HG03575 (cell line): ENCODE measurements around the gene STON2.
"Not testable (repeated sequence)": the region's sequence is repeated elsewhere in the genome, so short reads cannot be mapped to it uniquely, and the experiment has no call there.

Experiments
- ATAC-seq: cut with Tn5 transposase; IDR thresholded peaks from one replicate; pipeline ENCODE4 v1.9.1; 2021; ENCODE audit not compliant: unreplicated experiment, insufficient number of reproducible peaks, low FRiP score; ENCODE audit errors: extremely low read depth

The STON2 gene

DNA sequence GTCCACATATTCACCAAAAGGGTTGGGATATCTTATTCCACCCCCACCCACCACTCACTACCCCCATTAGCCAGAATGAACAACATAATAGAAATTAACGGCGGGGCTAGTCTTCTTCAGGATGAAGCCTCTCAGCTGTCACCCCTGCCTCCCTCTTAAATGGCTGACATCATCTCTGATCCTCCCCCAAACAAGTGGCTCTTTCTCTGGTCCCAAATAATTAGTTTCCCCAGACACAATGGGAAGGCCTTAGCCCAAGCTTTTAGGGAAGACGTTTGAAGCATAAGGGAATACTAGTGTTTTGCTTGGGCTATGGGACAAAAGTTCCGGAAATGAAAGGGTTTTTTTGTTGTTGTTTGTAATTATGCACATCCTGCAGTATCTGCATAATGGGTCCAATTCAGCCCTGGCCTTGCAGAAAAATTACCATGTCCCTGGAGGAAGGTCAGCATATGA is 13.8 kb downstream of the STON2 start:
- no peak for ATAC-seq

GRCh38 chr14:81385886-81386285 is 14.2 kb downstream of the STON2 start:
- ATAC-seq: no peak

DNA sequence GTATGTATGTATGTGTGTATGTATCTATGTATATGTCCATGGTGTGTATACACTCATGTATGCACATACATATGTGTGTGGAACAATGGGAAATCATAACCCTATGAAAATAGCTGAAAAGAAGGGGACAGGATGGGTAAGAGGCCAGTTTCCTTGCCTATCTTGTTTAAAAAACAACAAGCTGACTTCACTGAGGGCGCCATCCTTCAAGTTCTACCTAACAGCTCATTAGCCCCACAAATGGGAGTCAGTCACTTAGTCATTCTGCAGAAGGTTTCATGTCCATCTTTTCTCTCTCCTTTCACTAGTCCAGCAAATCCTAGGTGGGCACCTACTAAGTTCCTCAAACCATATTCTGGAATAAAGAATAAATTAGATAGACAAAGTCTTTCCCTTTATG is 14.7 kb downstream of the STON2 start:
- ATAC-seq: no peak

GRCh38 chr14:81384900-81385299 is 15.2 kb downstream of the STON2 start:
- no peak for ATAC-seq

DNA sequence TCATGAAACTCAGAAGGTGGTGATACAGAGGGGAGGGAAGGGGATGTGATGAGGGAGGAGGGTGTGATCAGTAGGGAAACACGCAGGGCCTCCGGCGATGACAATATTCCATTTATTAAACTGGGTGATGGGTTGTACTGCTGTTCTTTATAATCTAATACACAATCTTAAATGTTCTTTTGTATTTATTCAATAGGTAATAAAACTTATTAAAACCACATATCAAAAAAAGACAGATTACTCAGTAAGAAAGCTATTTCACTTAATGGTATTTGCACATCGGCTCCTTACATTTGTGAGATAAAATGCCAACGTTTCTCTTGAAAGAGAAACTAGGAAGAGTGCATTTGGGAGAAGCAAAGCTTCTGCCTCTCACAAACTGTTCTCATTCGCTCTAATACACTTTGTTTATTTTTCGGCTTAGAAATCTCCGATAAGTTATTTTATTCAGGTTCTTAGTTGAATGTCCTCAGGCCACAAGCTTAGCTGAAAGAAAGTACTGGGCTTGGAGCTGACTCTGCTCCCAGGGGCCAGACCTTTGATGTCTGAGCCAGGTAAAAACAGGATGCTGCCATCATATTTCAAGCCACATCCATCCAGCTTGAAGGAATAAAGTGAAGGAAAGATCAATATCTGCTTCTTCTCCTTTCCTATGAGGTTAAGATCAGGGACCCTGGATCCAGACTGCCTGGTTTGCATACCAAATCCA is 17.5 kb downstream of the STON2 start:
- ATAC-seq: no peak

- not testable (repeated sequence) for ATAC-seq
Observed at GRCh38 chr14:81380009-81380408, 20.1 kb downstream of the STON2 start.

DNA sequence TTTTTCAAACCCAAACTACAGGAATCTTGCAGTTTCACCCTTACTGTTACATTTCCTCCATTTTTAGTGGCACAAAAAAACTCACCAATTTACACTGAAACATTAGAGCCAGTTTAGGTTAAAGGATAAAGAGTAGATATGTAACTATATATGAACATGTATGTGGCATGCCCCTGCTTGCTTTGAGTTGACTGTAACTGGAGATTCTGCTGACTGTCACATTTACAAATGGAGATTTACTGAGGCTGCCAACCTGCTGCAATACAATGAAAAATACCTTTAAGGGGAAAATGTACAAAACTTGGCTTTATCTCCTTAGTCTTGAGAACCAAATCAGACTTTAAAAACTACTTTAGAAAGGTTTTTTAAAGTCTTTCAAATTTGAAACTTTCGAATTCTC is 28.3 kb downstream of the STON2 start:
- ATAC-seq: no peak

DNA sequence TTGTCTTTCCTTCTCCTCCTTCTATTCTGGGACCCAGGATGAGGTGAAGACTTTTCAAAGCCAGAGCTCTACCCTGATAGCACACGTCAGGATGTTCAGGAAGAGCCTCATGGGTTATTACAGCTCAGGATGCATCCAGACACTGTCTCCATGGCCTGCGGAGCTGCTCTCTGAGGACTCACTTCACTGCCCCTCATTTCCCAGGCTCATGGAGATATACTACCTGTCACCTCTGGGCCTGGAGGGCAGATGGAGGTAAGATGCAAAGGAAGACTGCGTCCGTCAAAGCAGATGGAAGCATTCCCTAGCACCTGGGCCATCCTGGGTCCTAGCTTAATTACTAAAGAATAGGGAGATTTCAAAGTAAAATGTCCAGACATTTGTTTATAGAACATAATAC is 32.6 kb downstream of the STON2 start:
- no peak for ATAC-seq

DNA sequence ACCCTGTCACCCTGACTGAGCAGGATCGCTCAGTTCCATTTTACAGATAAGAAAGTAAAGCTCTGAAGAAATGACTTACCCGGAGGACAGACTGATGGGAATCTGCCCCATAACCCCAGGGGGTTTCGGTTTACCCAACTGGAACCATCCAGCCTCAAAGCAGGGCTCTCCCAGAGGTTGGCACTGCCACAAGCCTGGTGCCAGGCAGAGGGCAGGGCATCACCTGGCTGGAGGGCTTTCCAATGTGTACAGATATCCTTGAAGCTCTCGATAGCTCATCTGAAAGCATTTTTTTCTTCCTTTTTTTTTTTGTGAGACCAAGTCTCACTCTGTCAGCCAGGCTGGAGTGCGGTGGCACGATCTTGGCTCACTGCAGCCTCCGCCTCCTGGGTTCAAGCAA is 33.2 kb downstream of the STON2 start:
- ATAC-seq: no peak

- ATAC-seq: no peak
Observed at GRCh38 chr14:81366214-81366613, 33.9 kb downstream of the STON2 start.

GRCh38 chr14:81363746-81364378 is 36.3 kb downstream of the STON2 start:
- ATAC-seq: no peak

DNA sequence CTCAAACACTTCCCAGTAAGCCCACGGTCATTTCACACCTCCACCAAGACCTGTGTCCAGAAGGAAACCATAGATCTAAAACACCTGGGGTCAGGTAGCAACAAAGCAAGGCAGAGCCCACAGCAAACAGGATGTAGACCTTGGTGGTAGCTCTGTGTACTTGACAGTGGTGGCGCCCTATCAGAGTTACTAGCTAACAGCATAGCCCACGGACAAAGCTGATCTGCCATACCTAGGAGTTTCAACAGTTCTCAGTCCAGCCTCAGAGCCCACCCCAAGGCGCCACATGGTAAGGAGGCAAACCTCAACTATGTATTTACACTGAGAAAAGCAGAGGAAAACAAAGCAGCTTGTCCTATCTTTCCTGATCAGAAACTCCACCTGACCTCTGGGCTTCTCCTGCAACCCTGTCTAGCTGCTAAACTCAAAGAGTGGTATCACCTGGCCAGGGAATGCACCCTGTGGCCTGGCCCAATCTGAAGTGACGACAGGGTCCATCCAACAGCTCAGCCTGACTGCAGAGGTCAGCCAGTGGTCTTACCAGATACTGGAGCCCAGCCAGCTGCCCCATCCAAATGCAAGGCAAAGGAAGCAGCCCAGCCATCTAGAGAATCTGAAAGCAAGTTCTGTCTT is 46.3 kb downstream of the STON2 start:
- no peak for ATAC-seq

DNA sequence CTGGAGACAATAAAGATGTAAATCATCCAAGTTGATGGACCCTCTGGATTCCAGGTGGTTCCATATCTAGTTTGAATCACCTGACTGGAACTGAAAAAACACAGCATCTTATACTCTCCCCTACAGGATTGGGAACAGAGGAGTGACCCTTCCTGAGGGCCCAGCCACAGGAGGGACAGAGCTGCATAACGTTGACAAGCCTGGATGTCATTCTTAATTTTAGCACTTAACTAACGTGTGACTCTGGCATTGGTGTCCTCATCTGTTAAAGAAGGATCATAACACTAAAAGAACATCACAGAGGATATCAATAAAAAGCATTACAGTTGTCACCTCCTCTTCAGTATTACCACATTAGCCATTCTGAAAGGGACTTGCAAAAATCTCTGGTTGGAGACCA is 47.7 kb downstream of the STON2 start:
- no peak for ATAC-seq

GRCh38 chr14:81351205-81351604 is 48.9 kb downstream of the STON2 start:
- ATAC-seq: no peak

- no peak for ATAC-seq
Observed at GRCh38 chr14:81350344-81351130, 49.6 kb downstream of the STON2 start.

- ATAC-seq: no peak
Observed at GRCh38 chr14:81348061-81348460, 52.1 kb downstream of the STON2 start.

DNA sequence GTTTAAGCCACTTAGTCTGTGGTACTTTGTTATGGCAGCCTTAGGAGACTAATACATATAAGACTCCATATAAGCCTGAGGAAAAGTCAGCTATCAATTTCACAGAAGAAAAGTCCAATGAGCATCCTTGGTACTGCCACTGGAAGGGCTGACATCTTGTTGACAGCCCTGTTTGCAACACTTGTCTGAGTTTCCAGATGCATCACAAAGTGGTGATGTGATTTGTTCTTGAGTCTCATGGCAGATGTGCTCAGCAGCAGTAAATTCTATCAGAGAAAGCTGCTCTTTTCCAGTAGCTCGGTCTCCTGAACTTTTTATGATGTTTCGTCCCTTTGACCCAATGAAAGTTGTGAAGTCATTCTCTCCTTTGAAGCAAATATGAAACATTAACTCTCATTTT is 54.3 kb downstream of the STON2 start:
- no peak for ATAC-seq

DNA sequence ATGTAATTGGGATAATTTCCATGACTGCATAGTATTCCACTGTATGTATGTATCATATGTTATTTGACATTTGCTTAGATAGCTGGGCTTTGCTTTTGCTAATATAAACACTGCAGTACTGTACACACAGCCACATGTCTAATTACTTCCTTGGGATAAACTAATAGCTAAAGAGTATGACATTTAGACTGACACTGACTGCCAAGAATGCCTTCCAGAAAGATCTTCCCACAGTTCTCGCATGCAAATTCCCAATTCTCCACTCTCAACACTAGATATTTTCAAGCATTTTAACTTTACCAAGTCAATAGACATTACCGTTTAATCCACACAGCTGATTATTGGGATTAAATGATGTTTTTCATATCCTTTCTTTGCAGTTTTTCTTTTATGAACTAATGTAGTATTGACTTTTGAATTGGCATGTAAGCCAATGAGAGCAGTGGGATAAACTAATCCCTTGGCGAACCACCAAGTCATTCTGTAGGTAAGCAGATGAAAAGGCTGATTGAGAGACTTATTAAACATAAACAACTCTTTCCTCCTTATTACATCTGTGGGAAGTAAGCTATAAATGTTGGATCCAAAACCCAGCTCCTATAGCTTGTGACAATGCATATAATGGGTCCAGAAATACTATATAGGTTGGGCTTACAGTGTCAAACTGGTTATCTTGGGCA is 55.5 kb downstream of the STON2 start:
- no peak for ATAC-seq

DNA sequence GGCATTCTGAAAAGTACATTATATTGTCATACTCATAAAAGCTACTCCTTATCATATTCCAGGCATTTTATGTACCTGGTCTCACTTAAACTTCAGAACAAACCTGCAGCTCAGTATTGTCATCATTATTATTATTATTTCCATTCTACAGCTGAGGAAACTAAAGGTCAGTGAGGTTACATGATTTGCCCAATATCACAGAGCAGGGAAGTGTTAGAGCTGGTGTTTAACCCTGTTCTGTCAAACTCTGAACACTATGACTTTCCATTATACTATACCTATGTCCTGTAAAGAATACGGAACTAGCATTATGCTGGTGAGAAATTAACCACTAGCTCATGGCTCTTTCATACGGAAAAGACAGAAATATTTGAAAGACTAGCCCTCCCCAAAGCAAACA is 56.4 kb downstream of the STON2 start:
- ATAC-seq: no peak
